Hepatocyte (in vitro differentiated cells): ENCODE results near the gene CHAMP1.

Source experiments
- EZH2 ChIP-seq: fragments of 200-600 bp; sonication (generic); IDR thresholded peaks from 2 replicates; pipeline ENCODE4 v1.6.1; 2016; ENCODE audit warnings: antibody characterized with exemption, mild to moderate bottlenecking, borderline replicate concordance
- TF ChIP-seq, protein P1 (sequence below): fragments of 200-600 bp; sonication (generic); IDR thresholded peaks from 2 replicates; pipeline ENCODE4 v1.5.1; 2016; ENCODE audit warnings: antibody characterized with exemption, mild to moderate bottlenecking; ENCODE audit not compliant: poor library complexity

DNA sequence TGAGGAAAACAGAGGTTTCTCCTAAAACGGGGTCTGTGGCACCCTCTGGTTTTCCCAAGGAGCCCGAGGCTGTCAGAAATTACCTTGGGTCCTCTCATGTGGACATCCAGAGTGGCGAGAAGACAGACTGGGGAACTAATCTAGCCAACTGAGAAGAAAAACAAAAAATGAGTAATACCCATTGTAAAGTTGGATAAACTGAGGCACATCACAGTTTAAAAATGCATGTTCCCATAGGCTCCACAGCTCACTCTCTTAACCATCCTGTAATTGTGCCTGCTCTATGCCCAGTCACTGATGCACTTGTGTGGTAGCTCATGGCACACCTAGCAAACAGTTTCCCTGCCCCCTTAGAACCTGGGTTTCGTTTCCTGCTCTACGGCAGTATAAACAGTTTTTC is 48.1 kb upstream of the CHAMP1 start:
- TF ChIP-seq, protein P1, sequence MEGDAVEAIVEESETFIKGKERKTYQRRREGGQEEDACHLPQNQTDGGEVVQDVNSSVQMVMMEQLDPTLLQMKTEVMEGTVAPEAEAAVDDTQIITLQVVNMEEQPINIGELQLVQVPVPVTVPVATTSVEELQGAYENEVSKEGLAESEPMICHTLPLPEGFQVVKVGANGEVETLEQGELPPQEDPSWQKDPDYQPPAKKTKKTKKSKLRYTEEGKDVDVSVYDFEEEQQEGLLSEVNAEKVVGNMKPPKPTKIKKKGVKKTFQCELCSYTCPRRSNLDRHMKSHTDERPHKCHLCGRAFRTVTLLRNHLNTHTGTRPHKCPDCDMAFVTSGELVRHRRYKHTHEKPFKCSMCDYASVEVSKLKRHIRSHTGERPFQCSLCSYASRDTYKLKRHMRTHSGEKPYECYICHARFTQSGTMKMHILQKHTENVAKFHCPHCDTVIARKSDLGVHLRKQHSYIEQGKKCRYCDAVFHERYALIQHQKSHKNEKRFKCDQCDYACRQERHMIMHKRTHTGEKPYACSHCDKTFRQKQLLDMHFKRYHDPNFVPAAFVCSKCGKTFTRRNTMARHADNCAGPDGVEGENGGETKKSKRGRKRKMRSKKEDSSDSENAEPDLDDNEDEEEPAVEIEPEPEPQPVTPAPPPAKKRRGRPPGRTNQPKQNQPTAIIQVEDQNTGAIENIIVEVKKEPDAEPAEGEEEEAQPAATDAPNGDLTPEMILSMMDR: no peak
- no peak for TF ChIP-seq EZH2
